Measurements from ENCODE around the gene SRGAP3.
A peak's percentile ranks its signal among the peaks of the same experiment; 100 is the strongest.

Gene SRGAP3

DNA sequence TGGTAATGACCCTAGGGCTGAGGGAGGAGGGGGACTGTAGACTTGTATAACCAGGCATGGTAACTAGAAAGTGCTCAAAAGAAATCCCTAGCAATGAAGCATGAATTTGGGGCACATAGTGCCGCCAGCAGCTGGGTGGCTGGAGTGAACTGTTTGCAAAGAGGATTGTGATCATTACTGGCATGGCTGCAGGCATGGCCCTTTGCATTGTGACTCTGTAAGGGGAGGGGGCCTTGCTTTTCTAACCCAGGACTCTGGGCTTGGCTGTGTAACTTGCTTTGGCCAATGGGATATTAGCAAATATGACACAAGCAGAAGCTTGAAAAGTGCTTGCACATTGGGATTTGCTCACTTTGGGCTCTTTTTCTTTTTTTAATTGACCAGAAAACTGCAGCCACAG, 173.7 kb downstream of the SRGAP3 start:
- no peak for DNase-seq

DNA sequence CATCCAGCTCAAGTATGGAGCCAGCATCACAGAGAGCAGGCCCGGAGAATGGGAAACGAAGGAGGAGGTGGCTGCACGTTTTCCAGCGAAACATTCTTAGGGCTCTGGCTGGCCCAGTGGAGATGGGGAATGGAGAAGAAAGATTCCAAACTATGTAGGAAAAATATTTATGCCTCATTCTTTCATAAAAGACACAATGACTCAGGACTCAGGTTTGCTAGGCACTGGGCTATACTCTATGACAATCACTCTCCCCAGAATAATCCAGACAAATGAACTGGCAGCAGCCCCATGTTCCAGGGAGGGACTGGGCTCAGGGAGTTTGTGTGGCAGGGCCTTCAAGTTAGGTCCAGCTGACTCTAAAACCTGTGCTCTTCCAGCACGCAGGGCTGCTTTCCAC, 175.4 kb downstream of the SRGAP3 start:
- DNase-seq = no peak

DNA sequence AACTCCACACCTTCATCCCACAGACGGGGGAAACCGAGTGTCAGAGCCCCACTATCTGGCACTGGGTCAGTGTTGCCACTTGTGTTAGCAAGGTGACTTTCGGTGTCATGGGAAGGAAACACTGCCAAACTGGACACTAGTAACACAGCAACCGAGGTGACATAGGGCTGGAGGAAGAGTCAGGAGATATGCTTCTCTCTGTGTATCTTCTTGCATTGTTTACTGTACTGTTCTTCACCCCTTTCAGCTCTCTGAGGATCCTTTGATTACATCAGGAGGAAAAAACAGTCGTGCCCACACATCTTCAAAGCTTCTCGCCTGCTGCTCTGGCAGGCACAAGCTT, 176.8 kb downstream of the SRGAP3 start:
- DNase-seq = no peak

DNA sequence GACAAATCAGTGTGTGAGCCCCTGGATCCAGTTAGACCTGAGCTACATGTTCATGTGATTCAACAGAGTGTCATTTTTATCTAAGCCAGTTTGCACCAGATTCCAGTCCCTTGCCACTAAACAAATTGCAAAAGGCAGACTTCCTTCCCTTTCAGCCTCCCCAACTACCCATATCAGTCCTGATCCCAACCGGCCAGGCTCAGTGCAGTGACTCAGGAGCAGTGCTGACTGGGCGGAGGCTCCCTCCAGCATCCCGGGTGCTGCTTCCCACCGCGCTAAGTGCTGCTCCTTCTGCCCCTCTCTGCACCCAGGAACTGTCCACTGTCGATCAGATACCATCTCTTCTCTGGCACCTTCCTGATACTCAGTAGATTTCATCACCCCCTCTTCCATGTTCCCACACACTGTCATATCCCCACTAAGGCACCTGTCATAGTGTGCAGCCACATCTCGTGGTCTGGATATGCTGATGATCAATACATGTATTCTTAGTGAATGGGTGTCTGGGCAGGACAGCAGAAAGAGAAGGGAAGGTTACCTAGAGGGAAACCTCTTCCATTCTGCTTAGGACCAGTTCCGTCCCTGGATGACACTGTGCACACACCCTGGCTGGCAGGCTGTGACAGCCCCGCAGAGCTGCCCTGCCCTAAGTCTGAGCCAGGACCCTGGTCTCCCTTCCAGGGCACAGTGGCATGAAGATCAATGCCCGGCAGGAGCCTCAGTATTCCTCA, 177.3 kb downstream of the SRGAP3 start:
- no peak for DNase-seq

DNA sequence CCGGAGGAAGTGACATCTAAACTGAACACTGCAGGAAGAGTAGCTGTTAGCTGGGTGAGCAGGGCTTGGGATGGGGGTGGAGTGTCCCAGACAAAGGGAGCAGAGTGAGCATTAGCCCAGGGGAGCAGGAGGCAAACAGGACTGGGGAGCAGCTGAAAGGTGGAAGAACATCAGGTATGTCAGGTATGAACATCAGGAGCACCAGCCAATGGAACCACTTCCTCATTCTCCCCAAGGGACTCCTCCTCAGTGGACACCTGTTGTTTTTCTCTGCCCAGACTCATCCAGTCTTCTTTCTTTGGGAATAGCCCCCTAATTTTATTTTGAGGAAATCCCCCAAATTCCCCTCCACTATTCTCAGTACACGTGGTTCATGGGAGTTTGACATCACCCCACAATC, 178.5 kb downstream of the SRGAP3 start:
- DNase-seq = no peak

DNA sequence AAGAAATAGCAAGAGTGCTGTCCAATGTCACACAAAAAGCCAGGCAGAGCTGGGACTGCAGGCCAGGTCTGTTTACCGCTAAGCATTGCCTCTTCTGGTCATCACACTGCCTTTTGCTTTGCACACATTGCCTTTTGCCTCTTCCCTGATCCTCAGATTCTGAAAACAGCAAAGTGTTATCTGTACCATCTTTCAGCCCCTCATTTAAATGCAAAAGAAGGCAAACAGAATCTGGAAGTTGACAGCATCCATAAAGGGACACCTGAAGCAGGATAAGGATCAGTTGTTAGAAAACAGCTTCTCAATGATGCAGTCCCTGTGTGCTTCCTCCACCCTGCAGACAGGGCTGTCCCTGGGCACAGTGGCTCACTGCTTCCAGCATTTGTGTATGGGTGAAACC, 179.5 kb downstream of the SRGAP3 start:
- no peak for DNase-seq

DNA sequence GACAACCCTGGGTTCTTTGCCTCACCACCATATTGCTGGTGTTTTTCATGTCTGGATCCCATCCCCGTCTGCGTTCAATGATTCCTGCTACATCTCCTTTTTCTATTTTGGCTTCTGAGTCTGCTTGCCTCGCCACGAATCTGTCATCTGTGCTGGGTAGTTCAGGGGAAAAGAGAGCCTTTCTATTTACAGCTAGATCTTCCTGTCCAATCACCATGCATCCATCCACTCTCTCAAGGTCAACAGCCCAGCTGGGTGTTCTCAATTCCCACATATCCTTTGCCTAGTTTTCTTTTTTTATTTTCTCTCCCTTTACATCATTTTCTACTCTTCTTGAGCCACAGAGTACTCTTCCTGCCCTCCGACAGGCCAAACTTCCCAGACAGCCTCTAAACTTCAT, 181.4 kb downstream of the SRGAP3 start:
- DNase-seq = no peak

DNA sequence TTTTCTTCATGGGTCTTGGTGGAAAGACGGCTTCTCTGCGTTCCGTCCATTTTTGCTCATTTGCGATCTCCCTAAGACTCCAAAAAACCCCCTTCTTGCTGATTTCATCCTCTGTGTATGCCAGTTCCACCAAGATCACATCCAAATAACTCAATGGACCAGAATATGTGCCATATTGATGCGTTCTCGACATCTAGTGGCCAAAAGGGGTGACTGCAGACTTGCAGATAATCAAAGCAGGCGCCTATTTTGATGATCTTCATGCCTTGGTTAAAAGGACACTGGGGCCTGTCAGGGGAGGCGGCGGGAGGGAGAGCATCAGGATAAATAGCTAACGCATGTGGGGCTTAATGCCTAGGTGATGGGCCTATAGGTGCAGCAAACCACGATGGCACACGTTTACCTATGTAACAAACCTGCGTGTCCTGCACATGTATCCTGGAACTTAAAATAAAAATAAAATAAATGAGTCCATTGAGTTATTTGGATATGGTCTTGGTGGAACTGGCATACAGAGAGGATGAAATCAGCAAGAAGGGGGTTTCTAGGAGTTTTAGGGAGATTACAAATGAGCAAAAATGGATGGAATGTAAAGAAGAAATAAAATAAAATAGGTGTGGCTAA, 182.0 kb downstream of the SRGAP3 start:
- peak; percentile 29 for DNase-seq

DNA sequence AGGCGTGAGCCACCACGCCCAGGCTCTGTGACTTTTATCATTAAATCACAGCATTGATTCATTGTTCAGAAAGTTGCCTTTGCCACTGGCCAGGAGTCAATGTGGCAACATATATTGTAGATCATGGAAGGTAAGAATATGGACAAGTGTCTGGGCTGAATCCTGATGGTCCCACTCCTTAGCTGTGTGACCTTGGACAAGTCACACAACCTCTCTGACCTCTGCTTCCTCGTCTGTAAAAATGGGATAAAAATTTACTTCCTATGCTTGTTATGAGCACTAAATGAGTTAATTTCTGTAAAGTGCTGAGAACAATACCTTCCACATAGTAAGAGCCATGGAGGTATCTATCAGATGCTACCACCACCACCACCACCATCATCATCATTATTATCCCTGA, 182.7 kb downstream of the SRGAP3 start:
- no peak for DNase-seq

DNA sequence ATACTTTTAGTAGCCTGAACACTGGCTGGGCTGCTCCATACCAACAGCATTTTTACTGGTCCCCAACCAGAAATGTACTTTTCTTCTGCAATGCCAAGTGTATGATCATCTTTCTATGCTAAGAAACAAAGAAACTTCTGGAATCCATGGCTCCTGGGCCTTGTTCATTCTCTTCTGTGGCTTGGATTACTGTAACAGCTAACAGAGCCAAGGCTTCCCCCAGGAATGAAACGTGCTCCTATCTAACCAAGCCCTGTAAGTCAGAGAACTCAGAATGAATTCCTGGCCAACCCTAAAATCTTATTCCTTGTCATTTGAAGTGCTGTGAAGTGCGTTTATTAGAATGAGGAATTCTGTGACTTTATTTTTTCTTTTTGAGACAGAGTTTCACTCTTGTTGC, 183.3 kb downstream of the SRGAP3 start:
- DNase-seq = no peak

DNA sequence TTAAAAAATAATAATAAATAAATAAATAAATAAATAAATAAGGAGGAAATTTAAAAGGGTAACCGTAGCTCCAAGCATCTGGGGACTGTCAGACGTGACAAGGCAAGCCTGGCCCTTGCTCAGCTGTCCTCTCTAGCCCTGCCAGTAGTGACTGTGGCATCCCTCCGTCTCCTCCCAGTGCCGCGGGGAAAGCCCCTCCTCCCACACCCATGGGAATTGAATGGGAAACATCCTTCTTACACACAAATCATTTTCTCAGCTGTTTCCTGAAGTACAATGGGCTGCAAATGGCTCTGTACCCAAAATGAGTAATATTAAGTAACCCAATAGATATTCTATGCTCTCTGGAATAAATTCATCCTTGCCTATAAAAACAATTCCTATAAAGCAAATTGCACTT, 184.6 kb downstream of the SRGAP3 start:
- DNase-seq = no peak

DNA sequence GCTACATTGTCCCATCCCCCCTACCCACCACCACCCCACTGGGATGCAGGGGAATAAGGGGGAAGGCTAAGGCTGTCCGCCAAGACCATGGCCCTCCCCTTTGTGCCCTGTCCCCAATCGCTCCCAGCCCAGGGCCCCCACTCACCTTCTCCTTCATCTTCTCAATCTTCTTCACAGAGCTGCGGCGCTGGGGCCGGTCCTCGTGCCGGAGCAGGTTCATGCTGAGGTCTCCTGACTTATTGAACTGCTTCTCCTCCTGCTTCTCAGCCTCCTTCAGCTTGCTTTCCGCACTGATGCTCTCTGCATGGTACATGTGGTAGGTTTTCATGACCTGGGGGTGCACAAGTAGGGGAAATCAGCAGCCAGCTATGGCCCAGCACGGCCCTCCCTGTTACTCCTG, 185.2 kb downstream of the SRGAP3 start:
- no peak for DNase-seq

DNA sequence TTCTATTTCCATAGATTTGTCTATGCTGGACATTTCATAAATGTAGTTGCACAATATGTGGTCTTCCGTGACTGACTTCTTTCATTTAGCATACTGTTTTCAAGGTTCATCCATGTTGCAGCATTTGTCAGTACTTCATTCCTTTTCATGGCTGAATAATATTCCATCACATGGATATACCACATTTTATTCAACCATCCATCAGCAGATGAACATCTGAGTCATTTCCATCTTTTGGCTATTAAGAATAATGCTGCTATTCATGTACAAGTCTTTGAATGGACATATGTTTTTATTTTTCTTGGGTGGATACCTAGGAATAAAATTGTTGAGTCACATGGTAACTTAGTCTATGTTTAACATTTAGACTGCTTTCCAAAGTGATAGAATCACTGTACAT, 186.9 kb downstream of the SRGAP3 start:
- no peak for DNase-seq

DNA sequence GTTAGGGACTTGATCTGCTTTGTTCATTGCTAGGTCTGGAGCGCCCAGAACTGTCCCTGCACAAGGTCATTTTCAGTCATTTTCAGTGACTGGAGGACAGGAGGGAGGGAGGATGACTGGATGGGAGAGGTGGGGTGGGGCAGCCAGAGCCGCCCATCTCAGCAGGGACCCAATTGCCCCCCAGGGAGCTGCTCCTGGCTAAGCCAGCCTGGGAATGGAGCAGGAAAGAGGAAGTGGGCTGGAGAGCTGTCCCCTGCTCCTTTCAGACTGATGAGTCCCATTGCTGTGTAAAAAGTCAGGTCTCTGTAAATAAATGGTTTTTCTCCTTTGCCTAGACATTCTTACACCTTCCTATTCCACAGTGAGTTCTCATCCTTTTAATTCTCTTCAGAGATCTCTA, 187.8 kb downstream of the SRGAP3 start:
- DNase-seq = no peak

DNA sequence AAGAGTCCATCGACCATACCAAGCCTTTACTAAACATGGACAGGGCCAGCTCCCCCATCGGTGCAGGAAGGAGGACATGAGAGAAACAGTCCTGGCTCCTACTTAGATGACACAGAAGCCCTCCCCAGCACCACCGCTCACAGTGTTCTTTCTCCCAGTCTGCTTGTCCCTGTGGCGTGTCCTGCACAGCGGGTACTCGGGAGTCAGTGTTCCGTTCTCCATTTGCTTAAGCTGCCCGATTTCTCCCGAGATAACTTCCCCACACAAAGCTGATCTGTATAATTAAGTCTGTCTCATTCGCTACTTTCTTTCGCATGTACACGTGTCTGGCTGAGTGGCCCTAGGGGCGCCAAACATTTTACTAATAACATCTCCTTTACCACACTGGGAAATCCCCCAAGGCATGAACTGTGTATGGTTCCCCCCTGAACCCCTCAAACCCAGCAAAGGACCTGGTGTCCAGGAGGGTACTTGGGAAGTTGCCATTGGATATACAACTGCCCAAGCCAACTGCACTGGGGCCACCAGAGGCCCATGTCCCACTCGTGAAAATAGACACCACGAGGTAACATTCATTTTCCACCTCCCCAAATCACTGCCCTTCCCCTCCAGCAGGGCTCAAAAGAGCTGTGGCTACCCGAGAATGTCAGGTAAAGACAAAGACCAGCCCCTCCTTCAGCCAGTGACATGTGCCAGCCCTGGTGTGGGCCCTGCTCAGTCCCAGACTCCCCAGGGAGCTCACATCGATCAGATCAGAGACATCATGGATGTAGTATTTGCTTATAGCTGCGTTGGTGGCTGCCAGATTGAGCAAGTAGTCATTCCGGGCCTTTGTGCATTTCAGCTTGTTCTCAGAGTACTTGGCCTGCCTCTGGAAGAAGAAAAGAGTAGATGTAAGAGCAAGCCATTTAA, 189.7 kb downstream of the SRGAP3 start:
- no peak for DNase-seq

DNA sequence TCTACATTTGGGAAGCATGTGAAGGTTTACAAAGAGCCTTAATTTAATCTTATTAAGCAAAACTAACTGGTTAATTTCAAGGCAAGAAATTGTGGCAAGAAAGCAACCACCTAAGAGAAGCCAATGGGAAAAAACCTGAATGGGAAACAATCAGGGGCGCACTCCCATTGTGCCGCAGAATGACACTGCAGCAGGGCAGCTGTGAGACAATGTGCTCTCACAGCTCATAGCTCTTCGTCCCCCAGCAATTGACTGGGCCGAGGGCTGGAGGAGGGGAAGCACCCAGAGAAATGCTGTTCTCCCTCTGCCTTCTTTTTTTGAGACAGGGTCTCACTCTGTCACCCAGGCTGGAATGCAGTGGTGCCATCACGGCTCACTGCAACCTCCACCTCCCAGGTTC, 192.9 kb downstream of the SRGAP3 start:
- DNase-seq = no peak

DNA sequence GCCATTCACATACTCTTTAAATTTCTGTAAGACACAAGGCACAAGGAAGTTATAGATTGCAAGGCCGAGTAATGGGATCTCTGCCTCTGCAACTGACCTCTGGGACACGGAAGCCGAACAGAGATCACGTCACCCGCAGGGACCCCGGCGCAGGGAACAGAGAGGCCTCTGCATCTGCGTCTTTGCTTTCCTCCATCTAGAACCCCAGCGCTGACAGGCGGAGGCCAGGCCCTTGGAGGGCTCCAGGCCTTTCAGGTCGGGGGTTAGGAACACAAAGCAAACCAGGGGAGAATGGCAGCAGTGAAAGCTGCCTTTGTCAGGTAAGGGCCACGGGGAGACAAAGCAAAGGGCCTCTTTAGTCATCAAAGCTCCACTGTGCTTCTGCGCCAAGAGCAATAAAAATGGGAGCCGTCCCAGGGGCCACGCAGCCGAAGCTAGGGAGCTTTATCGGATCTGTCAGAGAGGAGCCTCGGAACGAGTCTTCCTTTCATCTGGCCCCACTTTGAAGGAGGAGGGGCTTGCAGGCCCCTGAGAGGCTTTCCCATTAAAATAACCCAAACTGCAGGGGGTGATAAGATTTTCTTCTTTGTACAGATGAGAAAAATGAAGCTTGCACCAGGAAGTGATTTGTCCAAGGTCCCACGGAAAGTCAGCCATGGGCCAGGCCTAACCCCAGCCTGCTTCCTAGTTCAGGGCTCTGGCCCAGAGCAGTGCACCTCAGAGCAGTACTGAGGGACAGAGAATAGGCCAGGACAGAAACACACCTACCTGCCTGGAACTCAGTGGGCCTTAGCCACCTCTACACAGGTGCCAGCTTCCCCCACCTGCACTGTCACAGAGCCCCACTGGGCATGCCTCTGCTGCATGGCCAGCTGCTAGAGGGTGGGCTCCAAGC, 201.7 kb downstream of the SRGAP3 start:
- no peak for DNase-seq

DNA sequence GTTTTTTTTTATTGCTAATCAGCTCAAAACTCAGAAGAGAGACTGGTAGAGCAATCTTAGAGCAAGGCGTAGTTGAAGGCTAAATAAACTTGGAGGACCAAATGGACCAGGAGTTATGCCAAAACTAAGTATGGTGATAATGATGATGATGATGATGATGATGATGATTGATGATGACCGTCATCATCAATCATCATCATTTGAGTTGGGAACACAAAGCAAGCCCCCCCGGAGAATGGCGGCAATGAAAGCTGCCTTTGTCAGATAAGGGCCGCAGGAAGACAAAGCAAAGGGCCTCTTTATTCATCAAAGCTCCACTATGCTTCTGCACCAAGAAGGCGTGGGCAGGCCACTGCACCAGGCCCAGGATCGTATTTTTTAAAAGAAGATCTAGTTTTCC, 204.1 kb downstream of the SRGAP3 start:
- DNase-seq = no peak

DNA sequence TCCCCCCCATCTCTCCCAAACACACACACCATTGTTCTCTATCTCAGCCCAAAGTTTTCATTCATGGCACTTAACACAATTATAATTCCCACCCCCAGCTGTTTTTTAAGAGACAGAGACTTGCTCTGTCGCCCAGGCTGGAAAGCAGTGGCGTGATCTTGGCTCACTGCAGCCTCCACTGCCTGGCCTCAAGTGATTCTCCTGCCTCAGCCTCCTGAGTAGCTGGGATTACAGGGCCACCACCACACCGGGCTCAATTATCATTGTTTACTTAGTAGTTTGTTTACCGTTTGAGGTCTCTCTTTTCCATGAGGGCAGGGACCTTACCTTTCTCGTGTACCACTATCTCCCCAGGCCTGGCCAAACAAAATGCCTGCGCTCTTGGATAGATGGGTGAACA, 206.4 kb downstream of the SRGAP3 start:
- DNase-seq = no peak

DNA sequence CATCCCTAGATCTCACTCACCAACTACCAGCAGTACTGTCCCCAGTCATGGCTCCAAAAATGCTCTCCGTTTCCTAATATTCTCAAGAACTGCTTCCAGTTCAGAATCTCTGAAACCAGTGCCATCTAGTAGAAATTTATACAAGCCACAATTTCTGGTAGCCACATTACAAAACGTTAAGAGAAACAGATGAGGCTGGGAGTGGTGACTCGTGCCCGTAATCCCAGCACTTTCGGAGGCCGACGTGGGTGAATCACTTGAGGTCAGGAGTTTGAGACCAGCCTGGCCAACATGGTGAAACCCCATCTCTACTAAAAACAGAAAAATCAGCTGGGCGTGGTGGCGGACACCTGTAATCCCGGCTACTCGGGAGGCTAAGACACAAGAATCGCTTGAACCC, 207.8 kb downstream of the SRGAP3 start:
- no peak for DNase-seq

DNA sequence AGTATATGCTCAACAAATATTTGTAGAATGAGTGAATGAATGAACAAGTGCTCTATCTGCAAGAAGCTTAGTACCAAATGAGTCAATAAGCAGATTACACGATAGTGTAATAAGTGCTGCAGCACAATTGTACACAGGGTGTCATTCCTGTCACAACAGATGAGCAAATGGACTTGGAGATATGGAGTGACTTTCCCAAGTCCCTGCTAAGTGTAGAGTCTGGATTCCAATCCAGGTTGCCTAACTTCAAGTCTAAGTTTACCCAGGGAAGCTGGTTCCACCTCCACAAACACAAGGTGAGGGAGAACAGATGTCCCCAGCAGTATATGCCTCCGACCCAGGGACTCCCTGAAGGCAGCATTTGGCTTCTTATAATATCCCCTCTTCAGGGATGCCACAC, 208.4 kb downstream of the SRGAP3 start:
- DNase-seq = no peak

DNA sequence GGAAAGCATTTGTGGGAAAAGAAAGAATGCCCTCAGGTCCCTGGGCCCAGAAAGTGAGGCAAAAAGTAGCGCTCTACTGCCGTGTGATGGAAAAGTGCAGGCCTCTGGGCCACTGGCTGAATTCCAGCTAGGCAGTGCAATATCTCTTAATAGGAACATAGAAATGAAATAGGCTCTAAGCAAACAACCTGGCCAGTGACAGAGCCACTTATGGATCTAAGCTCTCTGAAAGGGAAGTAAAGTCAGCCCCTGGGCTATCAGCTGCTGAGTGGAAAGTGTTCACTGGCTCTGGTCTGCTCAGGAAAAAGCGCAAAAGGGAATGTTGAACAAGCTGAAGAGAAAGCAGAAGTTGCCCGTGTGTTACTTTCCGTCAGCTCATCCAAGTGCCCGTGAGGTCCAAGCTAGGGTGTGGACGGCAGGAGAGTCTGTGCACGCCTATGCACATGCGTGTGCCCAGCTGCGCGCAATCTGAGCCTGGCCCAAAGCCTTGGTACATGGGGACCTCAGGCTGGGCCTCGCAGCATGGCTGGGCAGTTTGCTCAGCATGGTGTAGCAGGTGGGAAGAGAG, 212.2 kb downstream of the SRGAP3 start:
- DNase-seq = peak; percentile 72
